RCC 7860 (cell line): ENCODE results near the gene CCDC85C.
A peak's percentile ranks its signal among the peaks of the same experiment; 100 is the strongest.

ENCODE experiments used
- DNase-seq: peaks from one replicate; pipeline ENCODE4 v3.0.0-alpha.2; 2015; ENCODE audit warnings: low spot score
- FAIRE-seq: peaks from 2 replicates; lab custom pipeline; 2012; peaks lifted over from hg19 to GRCh38; lab: Jason Lieb, UNC

Gene CCDC85C

GRCh38 chr14:99544991-99545390, 59.0 kb downstream of the CCDC85C start:
- FAIRE-seq (no peak), DNase-seq (no peak)

DNA sequence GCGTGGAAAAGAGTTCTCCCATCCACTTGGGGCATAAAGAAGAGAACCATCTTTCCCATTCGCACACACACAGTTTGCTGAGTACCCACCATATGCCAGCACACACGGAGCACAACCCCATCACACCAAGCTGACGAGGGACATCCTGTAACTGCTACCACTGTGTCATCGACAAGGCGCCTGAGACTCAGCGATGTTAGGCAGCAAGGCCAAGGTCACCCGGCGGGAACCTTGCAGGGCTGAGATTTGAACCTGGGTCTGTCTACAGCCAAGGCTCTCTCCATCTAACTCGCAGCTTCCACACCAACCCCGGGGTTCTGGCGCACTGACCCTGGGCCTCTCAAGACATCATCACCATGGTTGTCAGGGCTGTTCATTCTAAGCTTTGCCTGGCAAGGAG, 60.0 kb downstream of the CCDC85C start:
- no peak for DNase-seq
- no peak for FAIRE-seq

DNA sequence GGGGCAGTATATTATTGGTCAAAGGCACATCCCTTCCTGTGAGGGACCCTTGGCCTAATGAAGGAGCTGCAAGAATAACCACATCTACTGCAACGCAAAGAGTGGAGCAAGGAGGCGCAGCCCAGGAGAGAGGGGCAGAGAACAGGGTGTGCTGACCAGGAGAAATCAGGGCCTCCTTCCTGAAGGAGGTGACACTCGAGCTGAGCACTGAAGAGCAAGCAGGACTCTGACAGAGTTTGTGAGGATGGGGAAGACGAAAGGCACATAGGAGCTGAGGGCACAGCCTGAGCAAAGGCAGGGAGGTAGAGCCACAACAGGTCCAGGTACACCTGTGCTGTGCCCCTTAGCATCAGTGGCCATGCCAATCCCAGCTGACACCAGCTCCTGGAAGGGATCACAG, 60.6 kb downstream of the CCDC85C start:
- FAIRE-seq (no peak), DNase-seq (no peak)

DNA sequence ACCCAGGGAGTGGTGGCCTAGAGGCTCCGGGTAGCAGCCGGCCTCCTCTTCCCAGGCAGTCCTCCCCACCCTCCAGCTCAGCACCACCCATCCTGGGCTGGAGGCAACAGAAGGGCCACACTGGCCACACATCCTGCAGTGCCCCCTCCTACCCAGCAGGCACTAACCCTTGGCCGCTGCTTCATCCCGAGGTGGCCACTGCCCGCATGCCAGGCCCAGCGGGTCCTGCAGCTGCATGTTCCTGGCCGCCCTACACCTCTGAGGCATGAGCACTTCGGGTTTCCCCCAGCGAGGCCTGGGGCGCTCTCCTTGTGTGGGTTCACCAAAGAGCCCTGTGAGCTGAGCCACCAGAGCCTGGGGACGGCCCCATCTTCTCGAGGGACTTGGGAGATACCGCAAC, 61.4 kb downstream of the CCDC85C start:
- FAIRE-seq = no peak
- DNase-seq = no peak

DNA sequence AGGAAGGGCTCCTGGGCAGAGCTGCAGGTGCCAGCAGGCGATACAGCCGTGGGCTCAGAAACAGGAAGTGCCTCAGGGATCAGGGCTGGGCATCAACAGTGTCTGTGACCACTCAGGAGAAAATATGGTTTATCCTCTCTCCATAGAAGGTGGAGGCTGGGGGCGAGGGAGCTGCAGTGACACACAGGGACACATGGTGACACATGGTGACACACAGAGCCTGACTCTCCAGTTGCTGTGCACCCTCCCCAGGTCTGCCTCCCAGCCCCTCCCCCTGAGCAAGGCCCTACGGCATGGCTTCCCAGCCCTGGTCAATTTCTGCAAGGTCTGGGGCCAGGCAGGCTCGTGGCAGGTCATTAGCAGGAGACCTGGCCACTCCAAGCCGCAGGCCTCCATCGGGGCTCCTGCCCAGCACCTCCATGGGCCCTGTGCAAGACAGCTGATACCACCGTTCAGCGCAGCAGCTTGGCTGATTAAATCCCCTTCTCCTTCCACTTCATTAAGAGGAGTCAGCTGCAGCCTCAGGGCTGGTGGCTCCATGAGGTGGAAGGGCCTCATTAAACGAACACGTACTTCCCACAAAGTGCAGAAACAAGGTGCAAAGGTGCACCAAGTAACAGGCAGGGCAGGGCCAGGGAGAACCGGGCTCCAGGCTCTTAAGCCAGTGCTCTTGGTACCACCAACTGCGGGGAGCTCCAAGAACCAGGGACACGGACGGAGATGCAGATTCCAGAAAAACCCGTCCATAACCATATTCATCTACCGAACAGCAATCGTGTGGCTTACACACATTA, 62.1 kb downstream of the CCDC85C start:
- DNase-seq (peak; percentile 9), FAIRE-seq (no peak)

- FAIRE-seq (no peak), DNase-seq (no peak)
Measured at GRCh38 chr14:99541211-99541610, 62.8 kb downstream of the CCDC85C start.

GRCh38 chr14:99540196-99541032, 63.6 kb downstream of the CCDC85C start:
- no peak for DNase-seq
- FAIRE-seq = no peak

GRCh38 chr14:99539491-99539890, 64.5 kb downstream of the CCDC85C start:
- FAIRE-seq = no peak

DNA sequence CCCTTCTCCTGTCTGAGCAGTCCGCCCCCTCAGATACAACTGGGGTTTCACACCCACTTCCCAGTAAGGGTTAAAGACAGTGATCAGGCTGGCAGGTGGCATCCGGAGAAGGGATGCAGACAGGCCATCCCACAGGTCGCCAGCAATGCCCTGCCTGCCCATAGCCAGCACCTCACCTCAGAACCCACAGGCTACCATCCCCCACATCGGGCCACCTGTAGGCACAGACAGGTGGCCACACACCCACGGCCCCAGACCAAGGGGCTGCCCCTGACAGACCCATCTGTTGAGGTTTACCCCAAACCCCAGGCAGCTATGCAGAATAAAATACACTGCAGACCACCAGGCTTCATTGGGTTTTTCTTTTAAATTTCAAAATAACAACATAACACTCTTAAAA, 65.3 kb downstream of the CCDC85C start:
- DNase-seq (no peak), FAIRE-seq (no peak)

More at GRCh38 chr14:99539491-99539890, 64.5 kb downstream of the CCDC85C start:
- no peak for DNase-seq

DNA sequence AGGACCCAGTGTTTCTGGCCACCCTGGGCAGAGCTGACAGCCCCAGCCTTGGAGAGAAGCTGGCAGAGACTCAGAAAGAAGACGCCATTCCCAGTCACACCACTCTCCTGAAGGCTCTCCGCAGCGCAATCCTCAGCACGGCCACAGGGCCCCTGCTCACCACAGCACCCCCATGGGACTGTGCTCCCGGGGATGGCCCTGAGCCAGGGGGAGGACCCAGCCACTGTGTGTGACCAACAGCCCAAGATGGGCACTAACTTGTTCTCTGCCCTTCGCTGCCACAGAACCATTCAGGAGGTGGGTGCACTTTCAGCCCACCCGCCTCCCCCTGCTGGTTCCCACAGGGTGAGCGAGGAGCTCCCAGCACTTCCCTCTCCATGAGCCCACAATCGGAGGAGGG, 65.7 kb downstream of the CCDC85C start:
- FAIRE-seq (peak; percentile 11), DNase-seq (peak; percentile 37)

DNA sequence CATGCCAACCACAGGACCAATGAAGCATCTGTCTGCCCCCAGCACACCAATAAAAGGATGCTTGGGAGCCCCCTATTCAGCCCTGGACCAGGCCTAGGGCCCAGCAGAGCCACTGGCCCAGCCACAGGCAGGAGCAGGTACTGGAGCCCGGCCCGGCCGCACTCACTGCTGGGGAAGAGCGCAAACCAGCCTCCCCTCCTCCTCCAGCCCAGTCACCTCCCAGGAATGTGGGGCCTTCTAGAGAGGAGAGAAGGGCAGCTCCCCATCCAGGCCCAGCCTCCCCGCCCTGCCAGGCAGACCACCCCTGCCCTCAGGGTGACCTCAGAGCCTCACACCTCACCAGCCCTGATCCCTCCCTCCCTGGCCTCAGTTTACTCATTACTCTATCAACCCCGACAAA, 66.6 kb downstream of the CCDC85C start:
- FAIRE-seq (peak; percentile 45), DNase-seq (peak; percentile 62)

DNA sequence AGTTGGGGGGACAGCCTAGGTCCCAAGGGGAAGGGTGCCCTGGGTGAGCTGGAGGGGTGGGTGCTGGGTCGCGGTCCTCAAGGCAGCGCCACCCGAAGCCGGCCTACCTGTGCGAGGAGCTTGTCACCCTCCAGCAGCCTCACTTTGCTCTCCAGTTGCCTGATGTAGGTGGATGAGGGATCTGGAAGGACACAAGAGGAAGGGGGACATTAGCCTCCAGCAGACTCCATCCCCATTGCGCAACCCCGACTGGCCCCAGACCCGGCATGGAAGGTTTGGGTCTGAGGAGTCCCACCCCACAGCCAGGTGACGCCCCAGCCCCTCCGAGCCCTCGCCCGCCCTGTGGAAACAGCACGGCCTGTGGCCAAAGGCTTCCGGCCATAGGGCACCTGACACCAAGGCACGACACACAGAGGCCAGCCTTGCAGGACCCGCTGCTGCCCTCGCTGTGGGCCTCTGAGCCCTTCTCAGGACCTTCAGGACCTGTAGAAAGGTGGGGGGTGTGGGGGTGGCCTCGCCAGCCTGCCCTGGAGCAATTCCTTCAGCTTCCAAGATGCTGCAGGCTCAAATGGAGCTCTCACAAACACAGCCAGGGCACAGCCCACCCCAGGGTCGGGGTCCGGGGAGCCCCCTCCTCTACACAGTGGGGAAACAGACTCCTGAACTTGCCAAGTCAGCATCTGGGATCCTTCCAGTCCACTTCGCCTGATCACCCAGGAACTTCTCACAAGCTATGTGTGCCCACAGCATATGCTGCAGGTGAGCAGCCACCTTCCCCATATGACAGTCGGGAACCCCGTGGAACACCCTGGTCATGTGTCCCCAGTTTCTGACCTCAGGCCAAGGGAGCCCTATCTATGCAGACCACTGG, 67.9 kb downstream of the CCDC85C start:
- FAIRE-seq (no peak), DNase-seq (no peak)

DNA sequence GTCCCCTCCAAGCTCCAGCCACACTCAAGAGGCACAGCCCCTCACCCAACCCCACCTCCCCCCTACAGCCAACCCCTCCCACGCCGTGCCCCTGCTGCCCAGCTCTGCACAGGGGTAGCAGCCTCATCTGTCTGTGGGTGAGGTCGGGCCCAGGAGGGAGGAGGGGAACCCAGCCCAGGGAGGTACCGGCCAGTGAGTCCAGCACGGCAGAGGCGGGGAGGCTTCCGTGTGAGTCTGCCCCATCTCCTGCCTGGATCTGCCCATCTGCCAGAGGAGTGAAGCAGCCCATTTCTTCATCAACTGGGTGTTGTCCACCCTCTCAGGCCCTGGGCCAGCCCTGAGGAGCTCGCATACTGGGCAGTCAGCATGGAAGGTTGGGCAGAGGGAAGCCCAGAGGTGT, 68.6 kb downstream of the CCDC85C start:
- FAIRE-seq (no peak), DNase-seq (peak; percentile 37)

DNA sequence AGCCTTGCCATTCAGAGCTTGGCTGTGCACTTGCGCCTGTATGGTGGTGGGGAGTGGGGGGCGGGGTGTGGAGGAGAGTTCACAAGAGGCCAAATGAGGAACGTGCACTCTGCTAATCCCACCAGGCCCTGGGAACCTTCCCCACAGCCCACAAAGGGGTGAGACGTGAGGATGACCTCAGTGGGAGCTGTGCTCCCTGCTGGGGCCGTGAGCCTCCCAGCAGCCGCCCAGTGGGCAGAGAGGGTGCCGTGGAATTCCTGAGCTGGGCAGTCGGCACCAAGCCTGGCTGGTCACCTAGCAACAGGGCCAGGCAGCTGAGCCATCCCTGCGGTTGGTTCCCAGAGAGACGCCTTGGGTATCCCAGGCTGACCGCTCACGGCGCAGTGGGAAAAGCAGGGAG, 69.1 kb downstream of the CCDC85C start:
- FAIRE-seq (peak; percentile 88), DNase-seq (peak; percentile 92)

- no peak for FAIRE-seq
- DNase-seq = no peak
Measured at GRCh38 chr14:99534333-99534732, 69.7 kb downstream of the CCDC85C start.

GRCh38 chr14:99532310-99532709, 71.7 kb downstream of the CCDC85C start:
- FAIRE-seq (no peak), DNase-seq (no peak)

- no peak for FAIRE-seq
- DNase-seq = no peak
Measured at GRCh38 chr14:99531251-99532096, 72.5 kb downstream of the CCDC85C start.

DNA sequence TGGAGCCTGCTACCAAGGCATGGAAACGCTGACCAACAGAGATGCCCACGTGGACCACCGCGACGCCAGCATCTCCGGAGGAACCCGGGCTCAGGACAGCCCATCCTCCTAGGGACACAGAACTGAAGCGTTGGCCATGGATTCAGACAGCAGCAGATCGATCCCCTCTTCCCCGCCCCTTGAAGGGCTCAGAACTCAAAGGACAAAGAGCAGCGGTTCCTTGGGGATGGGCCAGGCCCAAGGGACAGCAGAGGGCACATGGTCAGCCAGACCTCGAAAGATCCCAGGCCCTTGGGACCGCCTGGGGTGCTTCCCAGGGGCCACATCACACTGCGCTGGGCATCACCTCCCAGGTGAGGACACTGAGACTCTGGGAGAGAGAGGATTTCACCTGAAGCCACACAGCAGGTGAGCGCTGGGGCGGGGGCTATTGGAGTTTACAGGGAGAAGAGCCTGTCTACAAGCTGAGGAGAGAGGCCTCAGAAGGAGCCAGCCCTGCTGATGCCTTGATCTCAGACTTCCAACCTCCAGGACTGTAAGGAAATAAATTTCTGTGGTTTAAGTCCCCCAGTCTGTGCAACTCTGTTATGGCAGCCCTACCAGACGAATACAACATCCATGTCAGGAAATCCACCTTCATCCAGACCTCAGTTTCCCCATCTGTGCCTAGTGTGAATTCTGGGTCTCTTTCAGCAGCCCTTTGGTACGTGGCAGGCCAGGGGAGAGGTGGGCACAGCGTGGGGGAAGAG, 73.4 kb downstream of the CCDC85C start:
- no peak for DNase-seq
- FAIRE-seq = no peak

- FAIRE-seq = no peak
- DNase-seq = peak; percentile 23
Measured at GRCh38 chr14:99529899-99530298, 74.1 kb downstream of the CCDC85C start.
